Mucosa of stomach (tissue), 1 donor: Measurements from ENCODE around the gene DDX25.

Experiments used
- H3K27me3 ChIP-seq: one replicate; pipeline ENCODE4 v1.7.0; 2013; ENCODE audit warnings: mild to moderate bottlenecking, low read length; ENCODE audit not compliant: control insufficient read depth, insufficient read depth
- H3K36me3 ChIP-seq: one replicate; pipeline ENCODE4 v1.7.0; 2013; ENCODE audit warnings: low read length; ENCODE audit not compliant: control insufficient read depth, insufficient read depth
- H3K4me1 ChIP-seq: one replicate; pipeline ENCODE4 v1.7.0; 2013; ENCODE audit warnings: mild to moderate bottlenecking, low read length; ENCODE audit not compliant: control insufficient read depth, insufficient read depth
- H3K4me3 ChIP-seq: one replicate; pipeline ENCODE4 v1.7.0; 2013; ENCODE audit warnings: low read length
- H3K9ac ChIP-seq: one replicate; pipeline ENCODE4 v1.7.0; 2013; ENCODE audit warnings: mild to moderate bottlenecking, low read length, moderate library complexity
- H3K9me3 ChIP-seq: one replicate; pipeline ENCODE4 v1.7.0; 2013; ENCODE audit warnings: mild to moderate bottlenecking, low read length, moderate library complexity; ENCODE audit not compliant: control insufficient read depth
- donor health status: Pancreatic carcinoma.

Gene DDX25

GRCh38 chr11:125977333-125977732 lies 73.0 kb downstream of the DDX25 start:
- Histone ChIP-seq H3K36me3 (no peaks in the 10 kb centered on the region), H3K4me3 (no peak overlapping the region), H3K9ac (no peak overlapping the region), H3K4me1 (no peaks in the 10 kb centered on the region), H3K9me3 (no peaks in the 10 kb centered on the region), H3K27me3 (no peaks in the 10 kb centered on the region)

GRCh38 chr11:125978181-125978716 lies 73.9 kb downstream of the DDX25 start:
- Histone ChIP-seq H3K27me3 (no peaks in the 10 kb centered on the region), H3K9me3 (no peaks in the 10 kb centered on the region), H3K4me1 (no peaks in the 10 kb centered on the region), H3K9ac (no peak overlapping the region), H3K36me3 (no peaks in the 10 kb centered on the region), H3K4me3 (no peak overlapping the region)
